A549 (cell line): ENCODE measurements around the gene SAP30. TPM values are rescaled to one million over a fixed set of nuclear protein-coding genes. Genes with fewer than 3 reads are reported as not detected.
A peak's percentile ranks its signal among the peaks of the same experiment; 100 is the strongest.

Experiments used
- ATAC-seq, 2 experiments: fragments of 200-7000 bp in 1 of 2; fragments of >200 bp in 1 of 2; cut with Nextera tagmentation in 1 of 2; cut with Tn5 transposase in 1 of 2; 3 replicates each; pipeline versions ENCODE4 v1.8.0 to v1.9.1; 2018 to 2020; ENCODE audit warnings: mild to moderate bottlenecking in 1 of 2, moderate library complexity in 1 of 2
- CTCF ChIA-PET: fragments of 300-600 bp; sonication (Branson Sonifier 250); formaldehyde crosslinking; extraction: SDS; loops from one replicate; lab custom pipeline; 2021; ENCODE audit warnings: antibody characterized with exemption, inconsistent platforms; lab: Yijun Ruan, JAX
- POLR2A ChIA-PET: fragments of 350-600 bp; formaldehyde crosslinking; extraction: SDS; loops from one replicate; lab custom pipeline; 2021; ENCODE audit warnings: antibody characterized with exemption, inconsistent platforms; lab: Yijun Ruan, JAX
- DNase-seq, 2 experiments: peaks; one replicate each; pipeline versions ENCODE4 v3.0.0 to v3.0.0-alpha.2; 2011 to 2016; ENCODE audit warnings: low read depth in 1 of 2, low spot score in 1 of 2
- FAIRE-seq: peaks from 2 replicates; lab custom pipeline; 2011; peaks lifted over from hg19 to GRCh38; lab: Jason Lieb, UNC
- H3K27ac ChIP-seq, 2 experiments: fragments of >200 bp; sonication (Bioruptor Twin); formaldehyde crosslinking; 3 replicates each; pipeline ENCODE4 v1.5.1; 2016 to 2017
- H3K4me1 ChIP-seq: fragments of >200 bp; sonication (Bioruptor Twin); formaldehyde crosslinking; 3 replicates; pipeline ENCODE4 v1.6.1; 2016
- H3K4me2 ChIP-seq: fragments of >200 bp; sonication (Bioruptor Twin); formaldehyde crosslinking; 3 replicates; pipeline ENCODE4 v1.6.1; 2016
- H3K4me3 ChIP-seq: fragments of >200 bp; sonication (Bioruptor Twin); formaldehyde crosslinking; 3 replicates; pipeline ENCODE4 v1.5.1; 2016
- H3K9me3 ChIP-seq: fragments of >200 bp; sonication (Bioruptor Twin); formaldehyde crosslinking; 3 replicates; pipeline ENCODE4 v1.6.1; 2016
- CBX8 ChIP-seq: fragments of 200-600 bp; sonication (generic); IDR thresholded peaks from 2 replicates; pipeline ENCODE4 v1.6.1; 2016
- CHD2 ChIP-seq: fragments of 150-350 bp; IDR thresholded peaks from 2 replicates; pipeline ENCODE4 v1.6.1; 2014; ENCODE audit warnings: low read length; ENCODE audit not compliant: partially characterized antibody
- CHD4 ChIP-seq: fragments of 200-600 bp; sonication (generic); IDR thresholded peaks from 2 replicates; pipeline ENCODE4 v1.6.1; 2016; ENCODE audit warnings: antibody characterized with exemption, mild to moderate bottlenecking, borderline replicate concordance
- EHMT2 ChIP-seq: fragments of 200-600 bp; sonication (generic); IDR thresholded peaks from 2 replicates; pipeline ENCODE4 v1.6.1; 2016; ENCODE audit warnings: antibody characterized with exemption, low read depth, mild to moderate bottlenecking, moderate library complexity
- ELK1 ChIP-seq: fragments of 150-350 bp; IDR thresholded peaks from 2 replicates; pipeline ENCODE4 v1.6.1; 2014; ENCODE audit warnings: low read depth, mild to moderate bottlenecking, low read length
- ESRRA ChIP-seq: fragments of 150-350 bp; IDR thresholded peaks from 2 replicates; pipeline ENCODE4 v1.6.1; 2014; ENCODE audit warnings: mild to moderate bottlenecking, low read length, borderline replicate concordance
- FOXS1 ChIP-seq: fragments of 250-450 bp; sonication (Bioruptor Pico); IDR thresholded peaks from 2 replicates; pipeline ENCODE4 v1.5.0; 2020; ENCODE audit warnings: mild to moderate bottlenecking, moderate library complexity
- HEYL ChIP-seq: fragments of 250-450 bp; sonication (Bioruptor Pico); IDR thresholded peaks from 2 replicates; pipeline ENCODE4 v1.8.0; 2021; ENCODE audit warnings: mild to moderate bottlenecking, moderate library complexity
- HOXB5 ChIP-seq: fragments of 250-450 bp; sonication (Bioruptor Pico); IDR thresholded peaks from 2 replicates; pipeline ENCODE4 v1.5.0; 2020; ENCODE audit warnings: mild to moderate bottlenecking, moderate library complexity
- KDM1A ChIP-seq: fragments of 200-600 bp; sonication (generic); IDR thresholded peaks from 2 replicates; pipeline ENCODE4 v1.6.1; 2016; ENCODE audit warnings: low read depth, mild to moderate bottlenecking
- KDM5A ChIP-seq: fragments of 200-600 bp; sonication (generic); IDR thresholded peaks from 2 replicates; pipeline ENCODE4 v1.6.1; 2016; ENCODE audit warnings: antibody characterized with exemption, mild to moderate bottlenecking
- MAFK ChIP-seq: fragments of 450-650 bp; IDR thresholded peaks from 2 replicates; pipeline ENCODE4 v1.6.1; 2014; ENCODE audit not compliant: partially characterized antibody
- MAZ ChIP-seq: fragments of 150-350 bp; IDR thresholded peaks from 2 replicates; pipeline ENCODE4 v1.6.1; 2014; ENCODE audit warnings: antibody characterized with exemption, low read depth, low read length, borderline replicate concordance
- NFE2L2 ChIP-seq: fragments of 150-350 bp; conservative IDR thresholded peaks from 2 replicates; pipeline ENCODE4 v1.6.1; 2014; ENCODE audit warnings: low read length
- NPAS2 ChIP-seq: fragments of 250-450 bp; sonication (Bioruptor Pico); IDR thresholded peaks from 2 replicates; pipeline ENCODE4 v1.8.0; 2022; ENCODE audit warnings: mild to moderate bottlenecking, moderate library complexity, borderline replicate concordance
- POLR2A ChIP-seq: IDR thresholded peaks from 2 replicates; pipeline ENCODE4 v1.6.1; 2012; ENCODE audit warnings: mild to moderate bottlenecking, low read length
- RARB ChIP-seq: fragments of 250-450 bp; sonication (Bioruptor Pico); IDR thresholded peaks from 2 replicates; pipeline ENCODE4 v1.8.0; 2021; ENCODE audit warnings: mild to moderate bottlenecking, moderate library complexity
- SMC3 ChIP-seq: fragments of >200 bp; sonication (Bioruptor Twin); formaldehyde crosslinking; IDR thresholded peaks from 3 replicates; pipeline ENCODE4 v1.6.1; 2018; ENCODE audit warnings: inconsistent platforms
- TP53 ChIP-seq: fragments of 250-450 bp; sonication (Bioruptor Pico); IDR thresholded peaks from 2 replicates; pipeline ENCODE4 v1.5.0; 2021; ENCODE audit warnings: mild to moderate bottlenecking, moderate library complexity
- ZFP36 ChIP-seq: fragments of 450-650 bp; IDR thresholded peaks from 2 replicates; pipeline ENCODE4 v1.6.1; 2014; ENCODE audit warnings: borderline replicate concordance; ENCODE audit not compliant: partially characterized antibody
- WGBS: methylation state at CpG from one replicate; pipeline ENCODE4 v1.1.6; 2017; ENCODE audit errors: missing lambda C conversion rate; 5-methylcytosine and 5-hydroxymethylcytosine counted together
- polyA plus RNA-seq, 4 experiments: library from polyadenylated mRNA; depleted of rRNA in 3 of 4; stranded (reverse); fragments of >200 nt; fragmentation: RNase III in 1 of 4; extraction: RNeasy Plus Mini Kit Qiagen cat#74134 plus additional on column Dnase treatment in 1 of 4; gene quantifications; 2 replicates in 3 of 4; 3 replicates in 1 of 4; pipeline ENCODE4 v1.2.3, GENCODE V29; 2011 to 2017
- TF ChIP-seq, protein P1 (sequence below): fragments of >200 bp; sonication (Bioruptor Twin); formaldehyde crosslinking; IDR thresholded peaks from 3 replicates; pipeline ENCODE4 v1.5.1; 2016
- TF ChIP-seq, protein P2 (sequence below): IDR thresholded peaks from 2 replicates; pipeline ENCODE4 v1.6.1; 2012
- TF ChIP-seq, protein P3 (sequence below): IDR thresholded peaks from 2 replicates; pipeline ENCODE4 v1.6.1; 2012
- TF ChIP-seq, protein P4 (sequence below): fragments of >200 bp; sonication (Bioruptor Twin); formaldehyde crosslinking; IDR thresholded peaks from 3 replicates; pipeline ENCODE4 v1.6.1; 2016

The SAP30 gene
- polyA plus RNA-seq, 2 of the 4 experiments (the other 2 are of a cell fraction): 18.4 to 19.6 TPM

GRCh38 chr4:173405840-173406606 lies 35.3 kb downstream of the SAP30 start:
- WGBS: 82% methylated on average over 4 of the region's 4 CpGs
- peaks cover 4% of the 10 kb centered on the region; the same call in 1 of the 3 replicates for H3K4me1 ChIP-seq

GRCh38 chr4:173410079-173410478 lies 39.3 kb downstream of the SAP30 start:
- Histone ChIP-seq H3K4me2 (no peak overlapping the region), H3K4me3 (no peak overlapping the region), H3K4me1 (no peaks in the 10 kb centered on the region), H3K27ac (no peak overlapping the region), H3K9me3 (no peaks in the 10 kb centered on the region)
- CTCF ChIA-PET: interaction anchor here (1.1 kb wide), 1 partner anchor 11 kb away, joined by 6 read pairs; no protein-coding TSS in a partner anchor
- ATAC-seq (0 out of 6 replicates have a peak, but pooled peaks of 1 of the 2 experiments have one; percentile 24), DNase-seq (no peak), FAIRE-seq (no peak)
- POLR2A ChIA-PET: no interaction called here
- no peak for TF ChIP-seq CHD2
- TF ChIP-seq ESRRA: no peak
- TF ChIP-seq, protein P1, sequence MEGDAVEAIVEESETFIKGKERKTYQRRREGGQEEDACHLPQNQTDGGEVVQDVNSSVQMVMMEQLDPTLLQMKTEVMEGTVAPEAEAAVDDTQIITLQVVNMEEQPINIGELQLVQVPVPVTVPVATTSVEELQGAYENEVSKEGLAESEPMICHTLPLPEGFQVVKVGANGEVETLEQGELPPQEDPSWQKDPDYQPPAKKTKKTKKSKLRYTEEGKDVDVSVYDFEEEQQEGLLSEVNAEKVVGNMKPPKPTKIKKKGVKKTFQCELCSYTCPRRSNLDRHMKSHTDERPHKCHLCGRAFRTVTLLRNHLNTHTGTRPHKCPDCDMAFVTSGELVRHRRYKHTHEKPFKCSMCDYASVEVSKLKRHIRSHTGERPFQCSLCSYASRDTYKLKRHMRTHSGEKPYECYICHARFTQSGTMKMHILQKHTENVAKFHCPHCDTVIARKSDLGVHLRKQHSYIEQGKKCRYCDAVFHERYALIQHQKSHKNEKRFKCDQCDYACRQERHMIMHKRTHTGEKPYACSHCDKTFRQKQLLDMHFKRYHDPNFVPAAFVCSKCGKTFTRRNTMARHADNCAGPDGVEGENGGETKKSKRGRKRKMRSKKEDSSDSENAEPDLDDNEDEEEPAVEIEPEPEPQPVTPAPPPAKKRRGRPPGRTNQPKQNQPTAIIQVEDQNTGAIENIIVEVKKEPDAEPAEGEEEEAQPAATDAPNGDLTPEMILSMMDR: no peak
- TF ChIP-seq ELK1: no peak
- TF ChIP-seq, protein P2, sequence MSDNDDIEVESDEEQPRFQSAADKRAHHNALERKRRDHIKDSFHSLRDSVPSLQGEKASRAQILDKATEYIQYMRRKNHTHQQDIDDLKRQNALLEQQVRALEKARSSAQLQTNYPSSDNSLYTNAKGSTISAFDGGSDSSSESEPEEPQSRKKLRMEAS: no peak
- no peak for TF ChIP-seq FOXS1
- no peak for TF ChIP-seq NPAS2 (CRISPR knock-in tag)
- no peak for TF ChIP-seq MAFK
- TF ChIP-seq CHD4: no peak
- TF ChIP-seq RARB (CRISPR knock-in tag): no peak
- no peak for TF ChIP-seq HOXB5 (CRISPR knock-in tag)
- TF ChIP-seq CBX8: no peak
- no peak for TF ChIP-seq MAZ
- TF ChIP-seq HEYL: no peak
- no peak for TF ChIP-seq ZFP36
- TF ChIP-seq, protein P3, sequence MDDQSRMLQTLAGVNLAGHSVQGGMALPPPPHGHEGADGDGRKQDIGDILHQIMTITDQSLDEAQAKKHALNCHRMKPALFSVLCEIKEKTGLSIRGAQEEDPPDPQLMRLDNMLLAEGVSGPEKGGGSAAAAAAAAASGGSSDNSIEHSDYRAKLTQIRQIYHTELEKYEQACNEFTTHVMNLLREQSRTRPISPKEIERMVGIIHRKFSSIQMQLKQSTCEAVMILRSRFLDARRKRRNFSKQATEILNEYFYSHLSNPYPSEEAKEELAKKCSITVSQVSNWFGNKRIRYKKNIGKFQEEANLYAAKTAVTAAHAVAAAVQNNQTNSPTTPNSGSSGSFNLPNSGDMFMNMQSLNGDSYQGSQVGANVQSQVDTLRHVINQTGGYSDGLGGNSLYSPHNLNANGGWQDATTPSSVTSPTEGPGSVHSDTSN: no peak
- TF ChIP-seq, protein P4, sequence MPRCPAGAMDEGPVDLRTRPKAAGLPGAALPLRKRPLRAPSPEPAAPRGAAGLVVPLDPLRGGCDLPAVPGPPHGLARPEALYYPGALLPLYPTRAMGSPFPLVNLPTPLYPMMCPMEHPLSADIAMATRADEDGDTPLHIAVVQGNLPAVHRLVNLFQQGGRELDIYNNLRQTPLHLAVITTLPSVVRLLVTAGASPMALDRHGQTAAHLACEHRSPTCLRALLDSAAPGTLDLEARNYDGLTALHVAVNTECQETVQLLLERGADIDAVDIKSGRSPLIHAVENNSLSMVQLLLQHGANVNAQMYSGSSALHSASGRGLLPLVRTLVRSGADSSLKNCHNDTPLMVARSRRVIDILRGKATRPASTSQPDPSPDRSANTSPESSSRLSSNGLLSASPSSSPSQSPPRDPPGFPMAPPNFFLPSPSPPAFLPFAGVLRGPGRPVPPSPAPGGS: no peak
- no peak for TF ChIP-seq NFE2L2
- no peak for TF ChIP-seq KDM1A
- 40% methylated on average over 2 of the region's 2 CpGs for WGBS

More at GRCh38 chr4:173405840-173406606, 35.3 kb downstream of the SAP30 start:
- H3K27ac ChIP-seq: no peak overlapping the region
- CTCF ChIA-PET: no interaction called here
- ATAC-seq: no peak
- TF ChIP-seq EHMT2 (no peak), TP53 (CRISPR knock-in tag) (no peak), POLR2A (no peak), KDM5A (no peak), SMC3 (no peak)
- TF ChIP-seq, all 56 proteins: peak for 0
- Histone ChIP-seq H3K4me2 (no peak overlapping the region), H3K9me3 (no peaks in the 10 kb centered on the region), H3K4me3 (no peak overlapping the region)
- DNase-seq (no peak), FAIRE-seq (no peak)
- POLR2A ChIA-PET: no interaction called here
